GM10847 (cell line): ENCODE results near the gene TRMT61A.

ENCODE experiments used
- POLR2A ChIP-seq: IDR thresholded peaks from 2 replicates; pipeline ENCODE4 v1.6.1; 2011; ENCODE audit not compliant: insufficient read length; ENCODE audit errors: extremely low read depth

The TRMT61A gene

GRCh38 chr14:103574707-103575285, 45.8 kb downstream of the TRMT61A start:
- no peak for TF ChIP-seq POLR2A

GRCh38 chr14:103576371-103577024, 47.5 kb downstream of the TRMT61A start:
- TF ChIP-seq POLR2A = no peak

- no peak for TF ChIP-seq POLR2A
Measured at GRCh38 chr14:103578401-103579075, 49.5 kb downstream of the TRMT61A start.

GRCh38 chr14:103581206-103581605, 52.2 kb downstream of the TRMT61A start:
- TF ChIP-seq POLR2A = no peak

GRCh38 chr14:103581954-103582703, 53.1 kb downstream of the TRMT61A start:
- no peak for TF ChIP-seq POLR2A

- TF ChIP-seq POLR2A = no peak
Measured at GRCh38 chr14:103584326-103584915, 55.4 kb downstream of the TRMT61A start.
